IMR-90 (cell line): Measurements from ENCODE around the gene MOCS1. TPM values are rescaled to one million over a fixed set of nuclear protein-coding genes. Genes with fewer than 3 reads are reported as not detected.

ENCODE experiments used
- ATAC-seq: fragments of 200-7000 bp; cut with Tn5 transposase; 2 replicates; pipeline ENCODE4 v1.9.1; 2020; ENCODE audit warnings: low read depth, mild to moderate bottlenecking, moderate library complexity
- BruUV-seq: library from RNA; stranded (reverse); fragments of 400-500 nt; replicated peaks from 2 replicates; lab custom pipeline; 2021; lab: Mats Ljungman, UMichigan
- CTCF ChIA-PET: fragments of 300-600 bp; formaldehyde crosslinking; extraction: SDS; loops from one replicate; lab custom pipeline; 2021; ENCODE audit warnings: antibody characterized with exemption; lab: Yijun Ruan, JAX
- POLR2A ChIA-PET: fragments of 300-600 bp; sonication (Branson Sonifier 250); formaldehyde crosslinking; loops from one replicate; lab custom pipeline; 2022; ENCODE audit warnings: antibody characterized with exemption; ENCODE audit not compliant: unreplicated experiment; lab: Charles Lee
- DNase-seq: peaks from one replicate; pipeline ENCODE4 v3.0.0; 2013
- H2AFZ ChIP-seq: replicated peaks from 2 replicates; pipeline ENCODE3; 2013; ENCODE audit warnings: low read length, mild to moderate bottlenecking; ENCODE audit not compliant: poor library complexity
- H2AK5ac ChIP-seq: 2 replicates; pipeline ENCODE4 v1.6.1; 2013; ENCODE audit warnings: low read depth, low read length, inconsistent platforms
- H2AK9ac ChIP-seq: replicated peaks from 2 replicates; pipeline ENCODE3; 2013; ENCODE audit warnings: mild to moderate bottlenecking, low read depth, low read length, moderate library complexity; ENCODE audit not compliant: poor library complexity
- H2BK120ac ChIP-seq: 2 replicates; pipeline ENCODE4 v1.6.1; 2013; ENCODE audit warnings: low read depth, low read length, inconsistent platforms
- H2BK15ac ChIP-seq: 3 replicates; pipeline ENCODE4 v1.6.1; 2013; ENCODE audit warnings: low read depth, low read length, inconsistent platforms
- H2BK20ac ChIP-seq: 2 replicates; pipeline ENCODE4 v1.6.1; 2013; ENCODE audit warnings: low read depth, mild to moderate bottlenecking, inconsistent platforms, low read length, moderate library complexity
- H2BK5ac ChIP-seq: 2 replicates; pipeline ENCODE4 v1.6.1; 2013; ENCODE audit warnings: mild to moderate bottlenecking, low read depth, low read length, inconsistent platforms; ENCODE audit not compliant: poor library complexity, severe bottlenecking
- H3K14ac ChIP-seq: replicated peaks from 2 replicates; pipeline ENCODE4 v1.6.1; 2013; ENCODE audit warnings: low read depth, low read length, inconsistent platforms
- H3K18ac ChIP-seq: 2 replicates; pipeline ENCODE4 v1.6.1; 2013; ENCODE audit warnings: low read depth, low read length, control low read depth
- H3K23ac ChIP-seq: 2 replicates; pipeline ENCODE4 v1.6.1; 2013; ENCODE audit warnings: low read depth, low read length, inconsistent platforms
- H3K27ac ChIP-seq: 2 replicates; pipeline ENCODE4 v1.5.1; 2013; ENCODE audit warnings: mild to moderate bottlenecking, control low read depth, low read length; ENCODE audit not compliant: insufficient read depth
- H3K27me3 ChIP-seq: 2 replicates; pipeline ENCODE4 v1.6.1; 2013; ENCODE audit warnings: low read length; ENCODE audit not compliant: control insufficient read depth, insufficient read depth
- H3K36me3 ChIP-seq: 2 replicates; pipeline ENCODE4 v1.6.1; 2013; ENCODE audit warnings: low read length, mixed read lengths; ENCODE audit not compliant: control insufficient read depth, insufficient read depth
- H3K4ac ChIP-seq: 2 replicates; pipeline ENCODE4 v1.6.1; 2013; ENCODE audit warnings: low read depth, low read length, inconsistent platforms
- H3K4me1 ChIP-seq: 2 replicates; pipeline ENCODE4 v1.6.1; 2013; ENCODE audit warnings: low read length, mixed read lengths; ENCODE audit not compliant: control insufficient read depth, insufficient read depth
- H3K4me2 ChIP-seq: 2 replicates; pipeline ENCODE4 v1.6.1; 2013; ENCODE audit warnings: low read depth, mild to moderate bottlenecking, control low read depth, low read length, moderate library complexity
- H3K4me3 ChIP-seq: 2 replicates; pipeline ENCODE4 v1.5.1; 2013; ENCODE audit warnings: low read depth, mild to moderate bottlenecking, control low read depth, low read length, moderate library complexity; ENCODE audit not compliant: insufficient read depth
- H3K56ac ChIP-seq: 2 replicates; pipeline ENCODE4 v1.6.1; 2013; ENCODE audit warnings: low read length, inconsistent platforms; ENCODE audit not compliant: insufficient read depth; ENCODE audit errors: extremely low read depth
- H3K79me1 ChIP-seq, 2 experiments: 2 replicates each; pipeline ENCODE4 v1.6.1; 2013; ENCODE audit warnings: low read length in 2 of 2, inconsistent platforms in 1 of 2, low read depth in 1 of 2
- H3K9ac ChIP-seq: 2 replicates; pipeline ENCODE4 v1.6.1; 2013; ENCODE audit warnings: low read depth, low read length, control low read depth
- H3K9me1 ChIP-seq: 2 replicates; pipeline ENCODE4 v1.6.1; 2013; ENCODE audit warnings: low read length, inconsistent platforms; ENCODE audit not compliant: insufficient read depth
- H3K9me3 ChIP-seq: 2 replicates; pipeline ENCODE4 v1.6.1; 2013; ENCODE audit warnings: low read length; ENCODE audit not compliant: control insufficient read depth, insufficient read depth
- H4K20me1 ChIP-seq: 2 replicates; pipeline ENCODE4 v1.6.1; 2013; ENCODE audit warnings: low read length, inconsistent platforms; ENCODE audit not compliant: insufficient read depth
- H4K5ac ChIP-seq: 2 replicates; pipeline ENCODE4 v1.6.1; 2013; ENCODE audit warnings: mild to moderate bottlenecking, low read depth, low read length, control low read depth
- H4K8ac ChIP-seq, 2 experiments: 2 replicates each; pipeline ENCODE4 v1.6.1; 2013; ENCODE audit warnings: low read depth in 2 of 2, low read length in 2 of 2, control low read depth in 1 of 2, inconsistent platforms in 1 of 2
- H4K91ac ChIP-seq: 2 replicates; pipeline ENCODE4 v1.6.1; 2013; ENCODE audit warnings: low read depth, low read length, inconsistent platforms; ENCODE audit not compliant: insufficient read depth
- BHLHE40 ChIP-seq: fragments of 150-350 bp; IDR thresholded peaks from 2 replicates; pipeline ENCODE4 v1.6.1; 2016; ENCODE audit warnings: mild to moderate bottlenecking, low read depth, low read length
- CEBPB ChIP-seq: IDR thresholded peaks from 2 replicates; pipeline ENCODE4 v1.6.1; 2012; ENCODE audit warnings: low read depth, low read length, improper control_type of control experiment
- CHD1 ChIP-seq: IDR thresholded peaks from 2 replicates; pipeline ENCODE4 v1.6.1; 2012; ENCODE audit warnings: low read depth, low read length, improper control_type of control experiment
- CTCF ChIP-seq: conservative IDR thresholded peaks from 2 replicates; pipeline ENCODE4 v1.5.1; 2012; ENCODE audit warnings: mild to moderate bottlenecking, low read depth, low read length, improper control_type of control experiment
- ELK1 ChIP-seq: fragments of 150-350 bp; IDR thresholded peaks from 2 replicates; pipeline ENCODE4 v1.6.1; 2016; ENCODE audit warnings: low read depth, mild to moderate bottlenecking, low read length, moderate library complexity, borderline replicate concordance
- FOS ChIP-seq: fragments of 150-350 bp; IDR thresholded peaks from 2 replicates; pipeline ENCODE4 v1.6.1; 2016; ENCODE audit warnings: low read depth, low read length
- MAFK ChIP-seq: IDR thresholded peaks from 2 replicates; pipeline ENCODE4 v1.6.1; 2012; ENCODE audit warnings: low read depth, low read length, improper control_type of control experiment
- MAZ ChIP-seq: IDR thresholded peaks from 2 replicates; pipeline ENCODE4 v1.6.1; 2012; ENCODE audit warnings: low read depth, mild to moderate bottlenecking, low read length, improper control_type of control experiment, moderate library complexity, borderline replicate concordance
- MXI1 ChIP-seq: IDR thresholded peaks from 2 replicates; pipeline ENCODE4 v1.6.1; 2012; ENCODE audit warnings: low read depth, mild to moderate bottlenecking, low read length, moderate library complexity, borderline replicate concordance
- NFE2L2 ChIP-seq: fragments of 150-350 bp; IDR thresholded peaks from 2 replicates; pipeline ENCODE4 v1.6.1; 2016; ENCODE audit warnings: low read depth, mild to moderate bottlenecking, low read length
- POLR2A ChIP-seq: IDR thresholded peaks from 2 replicates; pipeline ENCODE4 v1.6.1; 2012; ENCODE audit warnings: mild to moderate bottlenecking, low read depth, low read length
- RAD21 ChIP-seq: IDR thresholded peaks from 2 replicates; pipeline ENCODE4 v1.6.1; 2012; ENCODE audit warnings: low read length, improper control_type of control experiment
- RCOR1 ChIP-seq: IDR thresholded peaks from 2 replicates; pipeline ENCODE4 v1.6.1; 2012; ENCODE audit warnings: mild to moderate bottlenecking, low read length, improper control_type of control experiment; ENCODE audit not compliant: insufficient replicate concordance
- RFX5 ChIP-seq: IDR thresholded peaks from 2 replicates; pipeline ENCODE4 v1.8.0; 2012; ENCODE audit warnings: low read depth, mild to moderate bottlenecking, low read length, moderate library complexity
- USF2 ChIP-seq: fragments of 150-350 bp; IDR thresholded peaks from 2 replicates; pipeline ENCODE4 v1.6.1; 2017; ENCODE audit warnings: mild to moderate bottlenecking, antibody characterized with exemption, low read length, low read depth
- WGBS, 2 experiments: methylation state at CpG; one replicate each; pipeline versions ENCODE4 v1.1.5 to v1.1.7; 2013; ENCODE audit warnings: missing lambda C conversion rate in 2 of 2; ENCODE audit not compliant: insufficient read length in 1 of 2; ENCODE audit errors: extremely low coverage in 2 of 2; 5-methylcytosine and 5-hydroxymethylcytosine counted together
- dilution Hi-C: fragments of 300-500 bp; cut with HindIII; formaldehyde crosslinking; loops from one replicate; pipeline ENCODE4 v1.14.3; 2018; ENCODE audit warnings: low sequenced_read_pairs; ENCODE audit not compliant: unreplicated experiment
- in situ Hi-C: fragments of 300-500 bp; cut with MboI; formaldehyde crosslinking; loops from 3 replicates; pipeline ENCODE4 v1.14.3; 2019; ENCODE audit warnings: low sequenced_read_pairs, inconsistent platforms, mixed read lengths
- intact Hi-C: fragments of 100-400 bp; cut with micrococcal nuclease; formaldehyde crosslinking; loops from 2 replicates; pipeline ENCODE4 v1.10.0; 2022
- polyA plus RNA-seq, 3 experiments: library from polyadenylated mRNA; depleted of rRNA; stranded (reverse); fragments of >200 nt; gene quantifications; 2 replicates each; pipeline ENCODE4 v1.2.3, GENCODE V29; 2012; ENCODE audit warnings: low replicate concordance in 1 of 3
- total RNA-seq: library from RNA; depleted of rRNA; stranded (reverse); fragments of >200 nt; gene quantifications from 2 replicates; pipeline ENCODE4 v1.2.3, GENCODE V29; 2012

Gene MOCS1
- total and polyA plus RNA-seq, 2 of the 4 experiments (the other 2 are of a cell fraction): 5.5 to 9.5 TPM

- Histone ChIP-seq H3K9me3 (no peaks in the 10 kb centered on the region), H4K8ac (no peak overlapping the region), H2BK15ac (no peak overlapping the region), H4K20me1 (no peaks in the 10 kb centered on the region), H4K91ac (no peak overlapping the region), H3K56ac (no peak overlapping the region), H2AFZ (no peak overlapping the region), H3K4me2 (no peak overlapping the region), H2BK5ac (no peak overlapping the region), H3K27me3 (no peaks in the 10 kb centered on the region), H3K36me3 (peaks cover 31% of the 10 kb centered on the region), H3K4me1 (no peaks in the 10 kb centered on the region), H3K4me3 (no peak overlapping the region), H2BK20ac (no peak overlapping the region), H2AK9ac (no peak overlapping the region), H3K23ac (no peak overlapping the region), H2BK120ac (no peak overlapping the region), H3K9me1 (peaks cover 6% of the 10 kb centered on the region; the same call in 1 of the 2 replicates), H2AK5ac (no peak overlapping the region), H4K5ac (no peak overlapping the region), H3K14ac (no peak overlapping the region), H3K79me1 (no peaks in the 10 kb centered on the region), H3K9ac (no peak overlapping the region), H3K18ac (no peak overlapping the region), H3K4ac (no peak overlapping the region), H3K27ac (no peak overlapping the region)
- dilution Hi-C loops (no loop called here), in situ Hi-C loops (no loop called here), intact Hi-C loops (loop anchor here (10.0 kb wide), 1 partner anchor 397 kb away; no protein-coding TSS in a partner anchor)
- no CpG with 5 or more reads among the region's 5 CpGs for WGBS, 2 experiments
- CTCF ChIA-PET: no interaction called here
- POLR2A ChIA-PET: no interaction called here
- ATAC-seq: no peak
- no TSS peak for BruUV-seq
- DNase-seq: no peak
- no peak for TF ChIP-seq ELK1
- no peak for TF ChIP-seq CEBPB
- no peak for TF ChIP-seq MAFK
- TF ChIP-seq RCOR1: no peak
- no peak for TF ChIP-seq MAZ
- TF ChIP-seq RAD21: no peak
- no peak for TF ChIP-seq USF2
- TF ChIP-seq MXI1: no peak
- no peak for TF ChIP-seq CHD1
- no peak for TF ChIP-seq CTCF
- no peak for TF ChIP-seq FOS
- TF ChIP-seq NFE2L2: no peak
- no peak for TF ChIP-seq RFX5
- no peak for TF ChIP-seq POLR2A
- no peak for TF ChIP-seq BHLHE40
These were observed 26.2 kb downstream of the MOCS1 start for GRCh38 chr6:39907871-39908575.
